OCI-LY7 (cell line): Measurements from ENCODE around the gene HEBP1.

ENCODE experiments used
- EZH2phosphoT487 ChIP-seq: fragments of 200-600 bp; sonication (generic); IDR thresholded peaks from 2 replicates; pipeline ENCODE4 v1.6.1; 2018; ENCODE audit warnings: low read depth, borderline replicate concordance, mild to moderate bottlenecking, mixed run types, antibody characterized with exemption, low read length, moderate library complexity, mixed read lengths
- TF ChIP-seq, protein P1 (sequence below): fragments of 200-600 bp; sonication (generic); conservative IDR thresholded peaks from 2 replicates; pipeline ENCODE4 v1.5.1; 2014; ENCODE audit warnings: mild to moderate bottlenecking, antibody characterized with exemption, low read length, moderate library complexity, mixed read lengths

DNA sequence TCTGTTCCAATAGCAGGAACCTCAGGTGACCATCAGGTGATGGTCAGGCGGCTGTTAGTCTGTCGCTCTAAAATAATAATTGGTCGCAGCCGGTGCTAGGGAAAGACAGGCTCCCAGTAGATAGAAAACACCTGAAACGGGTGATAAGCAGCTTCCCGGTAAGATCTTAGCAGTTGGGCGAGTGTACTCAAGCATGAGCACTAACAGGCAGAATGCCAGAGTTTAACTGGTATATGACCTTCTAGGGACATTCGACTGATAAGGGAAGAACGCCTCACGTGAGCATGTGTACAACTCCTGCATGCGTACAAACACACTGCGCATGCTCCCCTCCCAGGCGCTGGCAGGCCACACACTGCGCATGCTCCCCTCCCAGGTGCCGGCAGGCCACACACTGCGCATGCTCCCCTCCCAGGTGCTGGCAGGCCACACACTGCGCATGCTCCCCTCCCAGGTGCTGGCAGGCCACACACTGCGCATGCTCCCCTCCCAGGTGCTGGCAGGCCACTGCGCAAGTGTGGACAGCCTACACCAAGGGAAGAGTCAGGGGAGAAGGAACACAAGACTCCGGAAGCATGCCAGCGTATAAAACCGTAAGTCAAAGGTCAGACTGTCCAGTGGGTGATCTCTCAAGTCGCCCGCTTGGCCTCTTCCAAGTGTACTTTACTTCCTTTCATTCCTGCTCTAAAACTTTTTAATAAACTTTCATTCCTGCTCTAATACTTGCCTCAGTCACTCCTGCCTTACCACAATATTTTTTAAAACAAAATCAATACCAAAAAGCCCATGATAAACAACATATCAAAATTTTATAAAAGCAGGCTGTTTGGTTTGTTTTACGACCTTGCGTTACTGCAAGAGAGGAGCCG lies 72.6 kb downstream of the HEBP1 start:
- TF ChIP-seq EZH2phosphoT487 = no peak
- TF ChIP-seq, protein P1, sequence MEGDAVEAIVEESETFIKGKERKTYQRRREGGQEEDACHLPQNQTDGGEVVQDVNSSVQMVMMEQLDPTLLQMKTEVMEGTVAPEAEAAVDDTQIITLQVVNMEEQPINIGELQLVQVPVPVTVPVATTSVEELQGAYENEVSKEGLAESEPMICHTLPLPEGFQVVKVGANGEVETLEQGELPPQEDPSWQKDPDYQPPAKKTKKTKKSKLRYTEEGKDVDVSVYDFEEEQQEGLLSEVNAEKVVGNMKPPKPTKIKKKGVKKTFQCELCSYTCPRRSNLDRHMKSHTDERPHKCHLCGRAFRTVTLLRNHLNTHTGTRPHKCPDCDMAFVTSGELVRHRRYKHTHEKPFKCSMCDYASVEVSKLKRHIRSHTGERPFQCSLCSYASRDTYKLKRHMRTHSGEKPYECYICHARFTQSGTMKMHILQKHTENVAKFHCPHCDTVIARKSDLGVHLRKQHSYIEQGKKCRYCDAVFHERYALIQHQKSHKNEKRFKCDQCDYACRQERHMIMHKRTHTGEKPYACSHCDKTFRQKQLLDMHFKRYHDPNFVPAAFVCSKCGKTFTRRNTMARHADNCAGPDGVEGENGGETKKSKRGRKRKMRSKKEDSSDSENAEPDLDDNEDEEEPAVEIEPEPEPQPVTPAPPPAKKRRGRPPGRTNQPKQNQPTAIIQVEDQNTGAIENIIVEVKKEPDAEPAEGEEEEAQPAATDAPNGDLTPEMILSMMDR = no peak
